SKM-1 treated with dmso at 0.1 percent for 144 hours (cell line): ENCODE results near the gene SPRN.
"Not testable (repeated sequence)": the region's sequence is repeated elsewhere in the genome, so short reads cannot be mapped to it uniquely, and the experiment has no call there.

ENCODE experiments used
- DNase-seq: peaks from one replicate; lab custom pipeline; 2025; ENCODE audit not compliant: unreplicated experiment; lab: John Stamatoyannopoulos, UW

The SPRN gene

GRCh38 chr10:133388973-133389818, 35.2 kb downstream of the SPRN start:
- peak; percentile 31 for DNase-seq

DNA sequence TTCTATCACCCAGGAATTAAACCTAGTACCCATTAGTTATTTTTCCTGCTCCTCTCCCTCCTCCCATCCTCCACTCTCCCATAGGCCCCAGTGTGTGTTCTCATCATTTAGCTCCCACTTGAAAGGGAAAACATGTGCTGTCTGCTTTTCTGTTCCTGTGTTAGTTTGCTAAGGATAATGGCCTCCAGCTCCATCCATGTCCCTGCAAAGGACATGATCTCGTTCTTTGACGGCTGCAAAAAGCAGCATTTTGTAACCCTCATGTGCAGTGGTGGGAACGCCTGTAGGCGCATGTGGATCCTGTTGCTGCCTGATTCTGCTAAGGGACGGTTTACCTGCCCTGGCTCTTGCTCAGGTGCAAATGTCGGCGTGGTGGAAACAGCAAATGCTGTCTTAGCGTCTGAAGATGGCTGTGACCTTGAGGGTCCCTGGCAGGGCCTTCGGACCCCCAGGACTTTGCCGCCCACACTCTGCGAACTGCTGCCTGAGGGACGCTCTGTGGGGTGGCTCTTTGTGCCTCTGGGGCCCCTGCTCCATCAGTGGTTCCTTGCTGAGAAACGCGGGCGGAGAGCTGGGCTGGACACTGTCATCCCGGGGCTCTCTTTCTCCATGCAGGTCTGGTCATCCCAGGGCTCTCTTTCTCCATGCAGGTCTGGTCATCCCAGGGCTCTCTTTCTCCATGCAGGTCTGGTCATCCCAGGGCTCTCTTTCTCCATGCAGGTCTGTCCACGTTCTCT, 36.0 kb downstream of the SPRN start:
- peak; percentile 2 for DNase-seq

- DNase-seq, result not testable (repeated sequence)
Measured at GRCh38 chr10:133386951-133387350, 37.5 kb downstream of the SPRN start.

GRCh38 chr10:133385214-133385613, 39.2 kb downstream of the SPRN start:
- DNase-seq, result no peak

- no peak for DNase-seq
Measured at GRCh38 chr10:133384071-133384470, 40.4 kb downstream of the SPRN start.

DNA sequence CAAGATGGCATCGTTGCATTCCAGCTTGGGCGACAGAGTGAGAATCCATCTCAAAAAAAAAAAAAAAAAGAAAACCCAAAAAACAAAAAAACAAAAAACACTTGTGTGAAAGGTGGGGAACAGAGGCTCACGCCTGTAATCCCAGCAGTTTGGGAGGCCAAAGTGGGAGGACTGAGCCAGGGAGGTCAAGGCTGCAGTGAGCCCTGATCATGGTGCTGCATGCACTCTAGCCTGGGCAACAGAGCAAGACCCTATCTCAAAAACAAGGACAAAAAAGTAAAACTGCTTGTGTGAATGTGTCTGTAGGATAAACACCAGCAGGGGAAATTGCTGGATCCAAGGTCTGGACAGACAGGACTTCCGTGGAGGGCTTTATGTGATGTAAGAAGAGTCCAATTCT, 40.9 kb downstream of the SPRN start:
- DNase-seq, result no peak

DNA sequence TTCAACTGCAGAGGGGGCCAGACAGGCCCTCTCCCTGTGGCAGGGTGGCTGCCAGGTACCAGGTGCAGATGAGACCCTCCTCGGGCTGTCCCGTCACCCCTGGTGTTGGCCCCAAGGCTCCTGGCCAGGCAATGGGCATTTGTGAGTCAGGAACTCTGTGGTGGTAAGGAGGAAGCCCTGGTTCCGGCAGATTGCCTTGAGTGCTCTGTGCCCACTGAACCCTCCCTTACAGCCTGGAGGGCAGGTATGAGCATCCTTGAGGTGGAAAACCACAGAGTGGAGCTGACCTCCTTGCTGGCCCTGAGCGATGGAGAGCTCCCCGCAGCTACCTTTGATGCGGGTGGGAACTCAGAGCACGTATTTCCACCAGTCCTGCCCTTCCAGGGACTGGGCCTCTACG, 43.4 kb downstream of the SPRN start:
- no peak for DNase-seq

DNA sequence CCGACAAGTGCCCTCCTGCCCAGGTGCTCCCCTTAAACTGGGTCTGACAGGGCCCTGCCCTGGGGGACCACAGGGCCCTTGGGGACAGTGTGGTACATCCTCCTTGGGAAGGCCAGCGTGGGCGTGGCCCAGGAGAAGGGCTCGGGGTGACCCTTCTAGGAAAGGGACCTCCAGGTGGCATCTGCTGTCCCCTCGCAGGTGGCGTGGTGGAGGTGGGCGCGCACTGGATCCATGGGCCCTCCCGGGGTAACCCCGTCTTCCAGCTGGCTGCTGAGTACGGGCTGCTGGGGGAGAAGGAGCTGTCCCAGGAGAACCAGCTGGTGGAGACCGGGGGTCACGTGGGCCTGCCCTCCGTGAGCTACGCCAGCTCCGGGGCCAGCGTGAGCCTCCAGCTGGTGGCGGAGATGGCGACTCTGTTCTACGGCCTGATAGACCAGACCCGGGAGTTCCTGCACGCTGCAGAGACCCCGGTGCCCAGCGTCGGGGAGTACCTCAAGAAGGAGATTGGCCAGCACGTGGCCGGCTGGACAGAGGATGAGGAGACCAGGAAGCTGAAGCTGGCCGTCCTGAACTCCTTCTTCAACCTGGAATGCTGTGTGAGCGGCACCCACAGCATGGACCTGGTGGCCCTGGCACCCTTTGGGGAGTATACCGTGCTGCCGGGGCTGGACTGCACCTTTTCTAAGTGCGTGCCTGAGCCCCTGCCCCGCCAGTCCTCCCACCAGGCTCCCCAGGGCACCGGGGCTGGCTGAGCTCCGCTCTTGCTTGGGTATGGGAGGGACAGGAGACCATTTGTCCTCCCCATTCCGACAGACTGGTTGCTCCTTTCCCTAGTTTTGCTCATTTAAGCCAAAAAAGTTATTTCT, 44.4 kb downstream of the SPRN start:
- DNase-seq, result no peak

DNA sequence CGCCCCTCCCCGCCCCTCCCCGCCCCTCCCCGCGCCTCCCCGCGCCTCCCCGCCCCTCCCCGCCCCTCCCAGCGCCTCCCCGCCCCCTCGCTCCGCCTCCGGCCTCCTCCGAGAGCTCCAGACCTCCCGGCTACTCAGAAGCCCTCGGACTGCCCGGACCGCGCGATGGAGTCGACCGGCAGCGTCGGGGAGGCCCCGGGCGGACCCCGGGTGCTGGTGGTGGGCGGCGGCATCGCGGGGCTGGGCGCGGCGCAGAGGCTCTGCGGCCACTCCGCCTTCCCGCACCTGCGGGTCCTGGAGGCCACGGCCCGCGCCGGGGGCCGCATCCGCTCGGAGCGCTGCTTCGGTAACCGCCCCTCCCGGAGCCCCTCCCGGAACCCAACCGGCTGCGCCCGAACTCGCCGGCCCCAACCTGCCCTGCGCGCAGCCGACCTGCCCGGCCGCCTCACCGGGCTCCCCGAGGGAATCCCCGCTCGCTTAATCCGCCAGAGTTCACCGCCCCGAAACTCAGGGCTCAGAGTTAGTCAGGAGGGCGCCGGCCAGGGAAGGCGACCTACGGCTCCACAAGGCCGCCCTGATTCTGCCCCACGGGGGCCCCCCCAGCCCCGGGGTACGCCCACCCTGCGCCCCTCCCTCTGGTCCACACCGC, 45.1 kb downstream of the SPRN start, which contains the start of gene PAOX:
PAOX (plus strand) TSS at position 111 of the 649 bp plus-strand sequence; CDS start at position 166, 55 bp downstream.
- DNase-seq, result no peak

DNA sequence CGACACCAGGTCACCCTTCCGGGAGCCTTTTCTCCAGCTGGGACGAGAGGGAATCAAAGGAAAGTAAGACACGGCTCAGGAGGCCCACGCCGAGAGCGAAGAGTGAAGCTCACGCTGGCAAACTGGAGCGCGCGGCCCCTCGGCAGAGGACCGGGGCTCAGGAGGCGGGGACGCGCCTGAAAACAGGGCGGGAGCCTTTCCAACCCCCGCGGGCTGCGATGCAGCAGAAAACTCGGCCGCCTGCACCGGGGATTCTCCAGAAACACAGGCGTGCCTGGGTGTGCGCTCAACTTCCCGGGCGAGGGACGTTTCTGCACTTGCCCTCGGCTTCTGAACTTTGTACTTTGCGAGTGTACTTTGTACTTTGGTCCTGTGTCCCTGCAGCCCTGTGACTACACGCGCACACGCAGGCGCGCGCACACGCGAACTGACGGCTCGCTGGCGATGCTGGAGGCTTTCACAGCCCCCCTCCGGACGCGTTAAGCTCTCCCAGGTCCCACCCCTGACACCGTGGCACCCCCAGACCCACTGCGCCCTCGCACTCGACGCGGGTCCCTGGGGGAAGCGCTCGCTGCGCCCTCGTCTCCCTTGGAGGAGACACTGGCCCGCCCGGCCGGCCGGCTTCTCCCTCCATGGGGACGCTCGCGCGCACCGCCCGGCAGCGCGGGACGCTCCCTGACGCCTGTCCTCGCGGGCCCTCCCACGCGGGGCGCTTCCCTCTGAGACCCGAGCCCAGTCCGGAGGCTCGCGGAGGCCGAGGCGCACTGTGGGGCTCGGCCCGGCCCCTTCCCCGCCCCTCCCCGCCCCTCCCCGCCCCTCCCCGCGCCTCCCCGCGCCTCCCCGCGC, 46.0 kb downstream of the SPRN start:
- peak; percentile 27 for DNase-seq

DNA sequence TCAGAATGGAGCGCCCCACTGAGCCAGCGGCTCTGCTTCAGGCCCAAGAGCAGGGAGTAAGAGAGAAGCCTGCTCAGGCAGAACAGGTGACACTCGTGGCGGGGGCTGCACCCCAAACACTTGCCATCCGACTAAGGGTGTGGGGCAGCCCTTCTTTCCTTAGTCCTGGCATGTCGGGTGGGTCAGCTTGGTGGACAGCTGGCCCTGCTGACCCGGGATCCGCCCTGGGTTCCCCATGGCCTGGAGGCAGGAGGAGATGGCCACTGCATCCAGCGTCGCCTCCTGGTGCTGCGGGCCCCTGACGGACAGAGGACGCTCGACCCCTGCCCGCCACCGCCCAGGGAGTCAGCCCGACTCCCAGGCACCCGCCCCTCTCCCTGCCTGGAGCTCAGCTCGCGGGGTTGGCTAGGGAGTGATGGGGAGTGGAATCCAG, 46.6 kb downstream of the SPRN start:
- no peak for DNase-seq

DNA sequence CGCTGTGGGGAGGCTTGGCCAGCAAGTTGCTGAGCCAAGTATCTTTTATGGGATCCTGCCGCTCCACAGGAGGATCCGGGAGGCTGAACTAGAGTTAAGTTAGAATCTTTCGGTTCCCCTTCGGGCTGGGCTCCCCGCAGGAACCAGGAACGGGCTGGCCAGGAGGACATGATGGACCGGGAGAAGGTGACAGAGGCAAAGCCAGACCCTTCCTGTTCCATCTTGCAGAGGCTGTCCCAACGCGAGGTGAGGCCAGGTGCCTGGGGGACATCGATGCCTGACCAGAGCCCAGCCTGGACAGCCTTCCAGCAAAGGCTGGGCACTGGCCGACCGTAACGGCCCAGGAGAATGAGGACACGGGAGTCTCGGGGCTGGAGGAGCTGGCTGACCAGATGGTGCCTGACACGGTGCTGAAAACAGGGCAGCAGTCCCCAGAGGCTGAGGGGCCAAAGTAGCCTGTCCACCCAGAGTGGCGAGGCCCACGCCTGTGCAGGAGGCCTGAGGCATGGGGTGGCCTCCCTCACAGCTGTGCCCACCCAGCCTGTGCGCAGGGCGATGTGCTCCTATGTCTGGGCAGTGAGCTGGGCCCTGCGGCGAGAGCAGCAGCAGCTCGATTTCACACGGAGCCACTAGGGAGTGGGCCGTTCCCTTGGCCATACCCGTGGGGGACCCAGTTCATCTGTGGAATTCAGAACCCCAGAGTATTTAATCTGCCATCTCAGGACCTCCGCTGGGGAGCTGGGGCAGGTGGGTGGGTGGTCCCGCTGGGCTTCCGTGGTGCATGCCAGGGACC, 47.2 kb downstream of the SPRN start:
- no peak for DNase-seq

DNA sequence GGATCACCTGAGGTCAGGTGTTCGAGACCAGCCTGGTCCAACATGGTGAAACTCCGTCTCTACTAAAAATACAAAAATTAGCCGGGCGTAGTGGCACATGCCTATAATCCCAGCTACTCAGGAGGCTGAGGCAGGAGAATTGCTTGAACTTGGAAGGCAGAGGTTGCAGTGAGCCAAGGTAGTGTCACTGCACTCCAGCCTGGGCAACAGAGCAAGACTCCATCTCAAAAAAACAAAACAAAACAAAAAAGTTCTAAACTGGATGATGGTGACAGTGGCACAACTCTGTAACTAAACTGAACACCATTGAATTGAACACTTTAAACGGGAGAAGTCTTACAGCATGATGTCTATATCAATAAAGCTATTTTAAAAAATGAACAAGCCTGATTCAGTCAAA, 48.2 kb downstream of the SPRN start:
- not testable (repeated sequence) for DNase-seq

GRCh38 chr10:133375357-133376115, 48.9 kb downstream of the SPRN start:
- no peak for DNase-seq

DNA sequence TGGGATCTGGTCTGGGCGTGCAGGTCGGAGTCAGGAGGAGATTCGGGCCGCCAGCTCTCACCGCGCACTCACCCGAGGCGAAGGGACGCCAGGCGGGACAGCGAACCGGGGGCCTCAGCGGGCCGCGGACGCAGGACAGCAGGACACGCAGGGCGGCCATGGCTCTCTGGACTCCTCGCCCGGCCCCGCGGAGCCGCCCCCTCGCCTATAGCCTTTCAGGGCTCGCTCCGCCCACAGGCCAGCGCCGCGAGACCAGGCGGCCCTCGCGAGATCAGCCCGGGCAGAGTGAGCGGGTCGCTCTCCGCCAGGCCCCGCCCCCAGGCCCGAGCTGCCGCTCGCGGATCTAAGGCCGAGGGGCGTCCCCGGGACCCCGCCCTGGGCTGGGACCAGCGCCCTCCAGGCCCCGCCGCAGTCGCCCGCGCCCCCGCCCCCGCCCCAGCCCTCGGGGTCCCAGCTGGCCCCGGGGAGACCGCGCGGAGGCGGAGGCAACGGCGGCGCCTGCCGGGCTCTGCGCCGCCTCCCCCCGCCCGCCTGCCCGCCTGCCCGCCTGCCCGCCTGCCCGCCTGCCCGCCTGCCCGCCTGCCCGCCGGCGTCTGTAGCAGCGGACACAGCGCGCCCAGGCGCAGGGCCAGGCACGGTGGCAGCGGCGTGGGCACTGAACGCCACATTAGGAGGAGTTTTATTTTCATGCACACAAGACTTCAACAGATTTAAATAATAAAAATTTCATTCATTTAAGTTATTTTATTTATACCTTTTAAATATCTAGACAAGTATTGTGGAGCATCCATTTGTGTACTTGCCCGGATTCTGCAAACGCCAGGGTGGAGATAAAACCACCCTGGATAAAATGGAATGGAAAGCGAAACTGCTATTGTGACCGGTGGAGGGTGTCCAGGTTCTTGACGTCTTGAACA, 51.0 kb downstream of the SPRN start, which contains the start of gene ECHS1:
ECHS1 (minus strand) TSS at position 181 of the 917 bp plus-strand sequence; CDS start at position 160, 21 bp downstream.
- peak; percentile 86 for DNase-seq

- DNase-seq, result no peak
Measured at GRCh38 chr10:133372507-133372906, 51.9 kb downstream of the SPRN start.
